DMS153 treated with DMSO at 0.1 percent for 48 hours (cell line): Measurements from ENCODE around the gene SDK1.
A peak's percentile ranks its signal among the peaks of the same experiment; 100 is the strongest.

Experiments
- DNase-seq: peaks from one replicate; lab custom pipeline; 2025; ENCODE audit not compliant: unreplicated experiment; lab: John Stamatoyannopoulos, UW

Gene SDK1

DNA sequence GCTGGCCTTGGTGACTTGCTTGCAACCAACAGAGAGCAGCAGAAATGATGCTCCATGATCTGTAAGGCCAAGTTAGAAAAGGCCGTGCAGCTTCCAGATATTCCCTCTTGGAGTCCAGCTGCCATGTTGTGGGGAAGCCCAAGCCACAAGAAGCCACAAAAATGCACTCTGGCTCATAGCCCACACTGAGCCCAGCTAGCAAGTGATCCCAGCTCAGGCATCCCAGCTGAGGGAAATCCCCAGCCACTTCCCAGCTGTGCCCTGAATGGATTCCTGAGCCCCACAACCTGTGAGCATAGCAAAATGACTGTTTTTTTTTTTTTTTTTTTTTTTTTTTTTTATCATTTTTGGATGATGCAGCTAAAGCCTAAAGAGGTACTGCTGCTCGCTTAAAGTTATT lies 11.1 kb upstream of the SDK1 start:
- no peak for DNase-seq

- no peak for DNase-seq
Observed at GRCh38 chr7:3292694-3293093, 8.4 kb upstream of the SDK1 start.

DNA sequence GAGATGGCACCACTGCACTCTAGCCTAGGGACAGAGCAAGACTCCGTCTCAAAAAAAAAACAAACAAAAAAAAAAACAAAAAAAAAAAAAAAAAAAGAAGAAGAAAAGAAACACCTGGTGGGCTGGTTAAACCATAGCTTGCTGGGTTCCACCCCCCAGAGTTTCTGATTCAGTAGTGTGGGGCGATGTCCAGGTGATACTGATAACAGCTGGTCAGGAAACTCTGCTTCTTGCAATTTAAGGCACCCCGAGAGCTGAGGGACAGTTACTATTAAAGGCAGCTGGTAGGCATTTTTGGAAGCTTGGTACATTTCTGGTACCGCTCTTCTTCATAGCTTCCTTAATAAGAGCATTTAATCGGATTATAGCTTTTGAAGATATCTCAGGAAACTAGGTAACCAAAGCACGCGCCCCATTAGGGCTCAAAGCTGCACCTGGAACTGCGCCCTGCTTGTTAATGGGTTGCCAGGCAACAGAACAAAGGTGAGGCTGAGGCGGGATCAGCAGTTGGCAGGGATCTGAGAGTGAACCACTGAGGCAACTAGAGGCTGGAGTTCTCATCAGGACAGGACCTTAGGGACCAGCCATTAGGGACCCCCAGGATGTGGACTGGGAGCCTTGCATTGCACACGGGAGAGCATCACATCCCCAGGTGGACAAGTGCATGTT lies 6.5 kb upstream of the SDK1 start:
- DNase-seq, result peak; percentile 95

- no peak for DNase-seq
Observed at GRCh38 chr7:3297105-3297819, 3.8 kb upstream of the SDK1 start.

DNA sequence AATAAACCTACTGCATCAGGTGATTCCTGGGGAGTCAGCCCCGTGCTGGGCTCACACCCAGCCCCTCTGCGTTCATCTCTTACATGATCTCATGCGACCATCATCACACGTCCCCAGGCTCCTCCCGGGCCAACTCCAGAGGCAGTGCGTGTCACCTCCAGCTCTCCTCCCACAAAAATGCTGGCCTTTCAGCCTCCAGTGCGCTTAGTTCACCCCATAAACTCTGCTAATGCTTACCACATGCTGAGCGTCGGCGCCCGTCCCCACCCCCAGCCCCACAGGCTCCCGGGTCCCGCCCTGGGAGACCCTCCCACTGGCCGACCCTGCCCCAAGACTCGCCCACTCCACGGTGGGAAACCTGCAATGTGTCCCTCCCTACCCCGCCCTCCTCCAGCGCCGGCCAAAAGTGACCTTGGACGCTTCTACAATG lies 816 bp upstream of the SDK1 start:
- no peak for DNase-seq

DNA sequence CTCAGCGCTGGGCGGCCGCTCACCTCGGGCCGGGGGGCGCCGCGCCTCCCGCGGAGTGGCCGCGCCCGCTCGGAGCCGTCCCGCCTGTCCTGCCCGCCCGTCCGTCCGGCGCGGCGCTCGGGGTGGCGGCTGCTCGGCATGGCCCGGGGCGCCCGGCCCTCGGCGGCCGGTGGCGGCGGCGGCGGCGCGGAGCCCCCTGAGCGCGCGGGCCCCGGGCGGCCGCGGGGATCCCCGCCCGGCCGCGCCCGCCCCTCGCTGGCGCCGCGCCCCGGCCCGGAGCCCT lies 338 bp downstream of the SDK1 start:
- DNase-seq, result no peak

GRCh38 chr7:3301831-3302618 lies 973 bp downstream of the SDK1 start:
- peak; percentile 72 for DNase-seq

DNA sequence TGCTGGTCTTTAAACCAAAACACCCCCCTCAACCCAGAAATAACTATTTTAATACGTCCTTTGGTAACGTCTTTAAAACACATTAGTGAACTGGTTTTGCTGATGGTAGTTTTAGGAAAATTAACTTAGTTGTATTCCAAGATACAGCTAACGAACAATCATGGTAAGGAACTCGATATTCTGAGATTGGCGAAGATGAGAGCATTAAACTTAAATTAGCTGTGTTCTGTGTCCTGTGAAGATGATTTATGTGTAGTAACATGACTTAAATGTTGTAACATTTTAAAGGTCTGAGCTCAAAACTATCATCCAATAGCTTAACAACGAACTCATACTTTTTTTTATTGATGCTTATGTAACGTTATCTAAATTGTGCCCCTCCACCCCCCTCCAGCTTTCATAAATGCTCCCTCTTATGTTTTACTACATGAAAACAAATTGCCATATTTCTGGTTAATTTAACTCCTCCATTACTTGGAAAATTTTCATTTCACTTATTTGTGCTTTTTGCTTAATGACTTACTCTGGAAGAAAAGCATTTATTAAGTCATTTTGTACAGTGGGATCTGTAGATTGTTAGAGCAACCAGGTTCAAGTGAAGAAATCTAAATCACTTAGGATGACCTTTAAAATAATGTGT lies 1.7 kb downstream of the SDK1 start:
- no peak for DNase-seq

- no peak for DNase-seq
Observed at GRCh38 chr7:3304131-3304530, 3.1 kb downstream of the SDK1 start.

- no peak for DNase-seq
Observed at GRCh38 chr7:3307435-3307834, 6.4 kb downstream of the SDK1 start.

DNA sequence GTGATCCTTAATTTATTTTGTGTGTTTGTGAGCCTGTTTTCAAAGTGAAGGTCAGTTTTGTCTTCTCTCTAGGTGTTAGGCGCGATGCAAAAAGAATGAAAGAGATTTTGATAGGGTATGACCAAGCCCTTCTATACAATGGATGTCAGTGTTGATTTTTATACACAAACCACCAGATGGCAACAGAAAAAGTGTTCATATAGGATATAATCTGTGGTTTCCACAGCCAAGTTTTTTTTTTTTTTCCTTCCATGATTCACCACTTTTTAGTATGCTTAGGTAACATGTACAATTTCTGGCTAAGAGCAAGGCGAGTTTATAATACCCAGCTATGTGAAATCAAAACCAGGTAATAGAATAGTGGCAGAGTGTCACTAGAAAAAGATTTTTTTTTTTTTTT lies 8.1 kb downstream of the SDK1 start:
- DNase-seq, result no peak

DNA sequence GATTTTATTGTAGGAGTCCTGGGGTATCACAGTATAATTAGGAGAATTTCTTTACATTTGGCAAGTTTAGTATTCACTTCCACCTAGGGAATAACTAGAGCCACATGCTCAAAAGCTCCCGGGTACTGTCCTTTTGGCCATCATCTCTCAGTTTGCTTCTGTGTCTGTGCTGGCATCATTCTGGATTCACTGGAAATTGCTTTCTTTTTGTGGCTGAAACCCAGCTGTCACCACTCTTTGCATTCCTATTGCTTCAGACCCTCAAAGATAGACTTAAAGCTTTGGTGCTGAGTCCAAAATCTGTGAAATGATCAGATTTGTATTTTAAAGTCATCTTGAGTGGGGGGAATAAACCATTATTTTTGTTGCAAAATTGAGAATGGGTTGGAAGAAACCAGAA lies 8.9 kb downstream of the SDK1 start:
- DNase-seq, result no peak

- DNase-seq, result no peak
Observed at GRCh38 chr7:3310884-3311283, 9.8 kb downstream of the SDK1 start.

DNA sequence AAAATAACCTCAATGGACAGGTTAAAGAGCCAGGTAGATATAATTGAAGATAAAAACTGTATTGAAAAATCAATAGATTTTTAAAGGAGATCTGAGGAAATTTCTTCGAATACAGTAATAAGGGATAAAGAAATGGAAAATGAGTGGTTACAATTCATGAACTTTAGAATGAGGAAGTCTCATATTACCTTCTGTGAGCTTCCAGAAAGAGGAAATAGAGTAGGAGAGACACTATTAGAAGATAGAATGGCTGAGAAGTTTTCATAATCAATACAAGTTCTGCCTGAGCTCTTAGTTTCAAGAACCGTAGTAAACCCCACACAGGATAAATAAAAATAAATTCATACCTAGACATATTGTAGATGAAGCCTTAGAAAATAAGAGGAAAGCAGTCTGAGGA lies 11.5 kb downstream of the SDK1 start:
- no peak for DNase-seq

GRCh38 chr7:3318874-3319273 lies 17.8 kb downstream of the SDK1 start:
- no peak for DNase-seq

- no peak for DNase-seq
Observed at GRCh38 chr7:3321206-3321605, 20.2 kb downstream of the SDK1 start.

DNA sequence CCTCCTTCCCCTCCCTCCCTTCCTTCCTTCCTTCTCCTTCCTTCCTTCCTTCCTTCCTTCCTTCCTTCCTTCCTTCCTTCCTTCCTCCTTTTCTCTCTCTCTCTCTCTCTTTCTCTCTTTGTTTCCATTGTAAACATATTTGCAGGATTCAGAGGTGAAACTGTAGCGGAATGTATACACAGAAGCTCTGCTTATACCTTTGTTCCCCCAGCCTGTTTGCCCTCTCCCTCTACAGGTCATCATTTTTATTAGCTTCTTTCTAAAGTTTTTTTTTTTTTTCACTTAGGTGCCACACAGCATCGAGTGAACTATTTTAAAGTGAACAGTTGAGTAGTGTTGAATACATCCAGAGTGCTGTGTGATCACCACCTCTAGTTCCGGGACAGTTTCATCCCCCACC lies 20.7 kb downstream of the SDK1 start:
- no peak for DNase-seq

GRCh38 chr7:3326246-3326645 lies 25.2 kb downstream of the SDK1 start:
- DNase-seq, result no peak

GRCh38 chr7:3327099-3327498 lies 26.0 kb downstream of the SDK1 start:
- DNase-seq, result no peak

- DNase-seq, result no peak
Observed at GRCh38 chr7:3327655-3328054, 26.6 kb downstream of the SDK1 start.

DNA sequence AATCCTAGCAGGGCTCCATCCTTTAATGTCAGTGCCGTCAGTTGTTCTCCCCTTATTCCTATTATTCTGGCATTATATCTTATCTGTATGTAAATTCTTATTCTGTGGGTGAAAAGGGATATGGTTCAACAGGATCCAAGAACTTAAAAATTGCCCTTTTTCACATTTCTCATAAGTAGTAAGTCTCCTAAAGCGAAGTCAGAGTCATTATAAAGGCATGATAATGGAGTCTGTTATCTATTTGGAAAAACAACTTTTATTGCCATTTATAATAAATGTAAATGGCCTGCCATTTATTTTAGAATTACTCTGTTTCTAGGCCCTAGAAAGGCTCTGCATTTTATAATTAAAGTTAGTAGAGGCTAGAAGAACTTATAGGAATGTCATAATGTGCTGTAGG lies 31.3 kb downstream of the SDK1 start:
- DNase-seq, result no peak

DNA sequence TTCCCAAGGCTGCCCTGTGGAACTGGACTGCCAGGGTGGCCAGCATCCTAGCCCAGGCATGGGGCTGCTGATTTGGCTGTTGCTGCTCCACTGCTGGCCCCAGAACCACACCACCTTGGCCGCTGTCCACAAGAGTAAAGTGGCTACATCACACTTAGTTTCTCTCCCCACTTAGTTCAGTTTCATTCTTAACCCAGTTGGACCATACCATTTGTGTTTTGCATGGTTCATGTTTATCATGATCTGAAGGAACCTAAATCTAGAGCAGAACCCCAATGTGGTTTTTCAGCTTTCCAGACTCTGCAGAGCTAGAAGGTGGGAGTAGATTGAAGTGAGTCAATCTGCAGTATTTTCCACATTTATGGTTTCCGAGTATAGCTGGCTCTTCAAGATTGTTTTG lies 32.8 kb downstream of the SDK1 start:
- no peak for DNase-seq
